SK-N-SH treated with all-trans-retinoic acid at 6 μM for 48 hours (cell line): ENCODE measurements around the gene STARD4.

Experiments
- ATAC-seq: fragments of 200-7000 bp; cut with Tn5 transposase; 3 replicates; pipeline ENCODE4 v1.9.1; 2020; ENCODE audit warnings: mild to moderate bottlenecking, moderate library complexity
- ARNTL ChIP-seq: fragments of 450-650 bp; formaldehyde crosslinking; IDR thresholded peaks from 2 replicates; pipeline ENCODE4 v1.5.0; 2020; ENCODE audit warnings: low read depth, mild to moderate bottlenecking, moderate library complexity, borderline replicate concordance
- BACH2 ChIP-seq: fragments of 250-450 bp; sonication (Bioruptor Pico); IDR thresholded peaks from 2 replicates; pipeline ENCODE4 v1.9.0; 2021; ENCODE audit warnings: mild to moderate bottlenecking, borderline replicate concordance
- CSDC2 ChIP-seq: fragments of 250-450 bp; sonication (Bioruptor Pico); IDR thresholded peaks from 2 replicates; pipeline ENCODE4 v1.5.0; 2020; ENCODE audit warnings: mild to moderate bottlenecking, moderate library complexity
- ESRRG ChIP-seq: fragments of 250-450 bp; sonication (Bioruptor Pico); IDR thresholded peaks from 2 replicates; pipeline ENCODE4 v1.6.1; 2021; ENCODE audit warnings: mild to moderate bottlenecking
- GLIS3 ChIP-seq: fragments of 250-450 bp; sonication (Bioruptor Pico); IDR thresholded peaks from 2 replicates; pipeline ENCODE4 v1.5.0; 2020; ENCODE audit warnings: mild to moderate bottlenecking, moderate library complexity
- ISL1 ChIP-seq: fragments of 250-450 bp; sonication (Bioruptor Pico); IDR thresholded peaks from 2 replicates; pipeline ENCODE4 v2.1.2; 2022; ENCODE audit warnings: mild to moderate bottlenecking, moderate library complexity
- OSR1 ChIP-seq: fragments of 250-450 bp; sonication (Bioruptor Pico); IDR thresholded peaks from 2 replicates; pipeline ENCODE4 v1.8.0; 2022; ENCODE audit warnings: moderate library complexity, mild to moderate bottlenecking, inconsistent platforms
- PPARA ChIP-seq: fragments of 250-450 bp; sonication (Bioruptor Pico); IDR thresholded peaks from 2 replicates; pipeline ENCODE4 v1.5.0; 2020; ENCODE audit warnings: mild to moderate bottlenecking, borderline replicate concordance
- RARB ChIP-seq: fragments of 250-450 bp; sonication (Bioruptor Pico); IDR thresholded peaks from 2 replicates; pipeline ENCODE4 v1.8.0; 2021; ENCODE audit warnings: mild to moderate bottlenecking, moderate library complexity
- SNAI2 ChIP-seq: fragments of 250-450 bp; sonication (Bioruptor Pico); IDR thresholded peaks from 2 replicates; pipeline ENCODE4 v1.5.0; 2020; ENCODE audit warnings: mild to moderate bottlenecking, moderate library complexity
- TCF4 ChIP-seq: fragments of 250-450 bp; sonication (Bioruptor Pico); IDR thresholded peaks from 2 replicates; pipeline ENCODE4 v1.8.0; 2021; ENCODE audit warnings: mild to moderate bottlenecking, moderate library complexity, borderline replicate concordance
- TOX ChIP-seq: fragments of 250-450 bp; sonication (Bioruptor Pico); IDR thresholded peaks from 2 replicates; pipeline ENCODE4 v1.8.0; 2021; ENCODE audit warnings: mild to moderate bottlenecking, moderate library complexity, borderline replicate concordance
- ZC3H10 ChIP-seq: fragments of 250-450 bp; sonication (Bioruptor Pico); IDR thresholded peaks from 2 replicates; pipeline ENCODE4 v1.5.1; 2021; ENCODE audit warnings: mild to moderate bottlenecking, moderate library complexity
- ZFP3 ChIP-seq: fragments of 250-450 bp; sonication (Bioruptor Pico); IDR thresholded peaks from 2 replicates; pipeline ENCODE4 v1.5.0; 2020; ENCODE audit warnings: mild to moderate bottlenecking, moderate library complexity
- ZFP30 ChIP-seq: fragments of 450-650 bp; formaldehyde crosslinking; IDR thresholded peaks from 2 replicates; pipeline ENCODE4 v1.5.0; 2022; ENCODE audit warnings: mild to moderate bottlenecking, moderate library complexity
- ZNF565 ChIP-seq: fragments of 450-650 bp; formaldehyde crosslinking; conservative IDR thresholded peaks from 2 replicates; pipeline ENCODE4 v1.5.0; 2020; ENCODE audit warnings: low read depth, mild to moderate bottlenecking, moderate library complexity
- ZNF70 ChIP-seq: fragments of 450-650 bp; formaldehyde crosslinking; IDR thresholded peaks from 2 replicates; pipeline ENCODE4 v1.5.0; 2020; ENCODE audit warnings: mild to moderate bottlenecking, moderate library complexity
- ZNF8 ChIP-seq: fragments of 450-650 bp; formaldehyde crosslinking; IDR thresholded peaks from 2 replicates; pipeline ENCODE4 v1.5.0; 2020; ENCODE audit warnings: mild to moderate bottlenecking, moderate library complexity
- TF ChIP-seq, protein P1 (sequence below): fragments of 250-450 bp; sonication (Bioruptor Pico); IDR thresholded peaks from 2 replicates; pipeline ENCODE4 v1.5.1; 2020; ENCODE audit warnings: low read depth, mild to moderate bottlenecking, moderate library complexity
- TF ChIP-seq, protein P2 (sequence below): fragments of 250-450 bp; sonication (Bioruptor Pico); IDR thresholded peaks from 2 replicates; pipeline ENCODE4 v1.8.0; 2021; ENCODE audit warnings: low read depth, mild to moderate bottlenecking, moderate library complexity, borderline replicate concordance
- TF ChIP-seq, protein P3 (sequence below): fragments of 250-450 bp; sonication (Bioruptor Pico); IDR thresholded peaks from 2 replicates; pipeline ENCODE4 v1.8.0; 2020; ENCODE audit warnings: mild to moderate bottlenecking, moderate library complexity, borderline replicate concordance
- TF ChIP-seq, protein P4 (sequence below): fragments of 250-450 bp; sonication (Bioruptor Pico); IDR thresholded peaks from 2 replicates; pipeline ENCODE4 v1.5.1; 2021; ENCODE audit warnings: mild to moderate bottlenecking, moderate library complexity

The STARD4 gene

DNA sequence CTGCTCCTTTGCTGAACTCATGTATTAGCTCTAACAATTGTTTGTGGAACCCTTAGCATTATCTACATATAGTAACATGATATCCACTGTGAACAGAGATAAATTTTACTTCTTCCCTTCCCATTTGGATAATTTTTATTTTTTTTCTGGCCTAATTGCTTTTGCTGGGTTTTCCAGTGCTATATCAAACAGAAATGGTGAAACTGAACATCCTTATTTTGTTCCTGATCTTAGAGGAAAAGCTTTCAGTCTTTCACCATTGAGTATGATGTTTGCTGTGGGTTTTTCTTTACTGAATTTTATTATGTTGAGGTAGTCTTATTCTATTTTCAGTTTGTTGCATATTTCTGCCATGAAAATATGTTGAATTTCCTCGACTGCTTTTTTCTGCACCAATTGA is 44.8 kb upstream of the STARD4 start:
- TF ChIP-seq ARNTL (CRISPR knock-in tag) (no peak), ZC3H10 (CRISPR knock-in tag) (no peak), PPARA (CRISPR knock-in tag) (no peak), ZFP3 (no peak), ZNF8 (CRISPR knock-in tag) (no peak), GLIS3 (CRISPR knock-in tag) (no peak), TCF4 (CRISPR knock-in tag) (no peak), OSR1 (no peak), CSDC2 (CRISPR knock-in tag) (no peak), SNAI2 (CRISPR knock-in tag) (no peak), ESRRG (CRISPR knock-in tag) (no peak), BACH2 (CRISPR knock-in tag) (no peak), ISL1 (CRISPR knock-in tag) (no peak), RARB (CRISPR knock-in tag) (no peak), TOX (no peak), ZNF70 (CRISPR knock-in tag) (no peak)
- TF ChIP-seq, protein P1, sequence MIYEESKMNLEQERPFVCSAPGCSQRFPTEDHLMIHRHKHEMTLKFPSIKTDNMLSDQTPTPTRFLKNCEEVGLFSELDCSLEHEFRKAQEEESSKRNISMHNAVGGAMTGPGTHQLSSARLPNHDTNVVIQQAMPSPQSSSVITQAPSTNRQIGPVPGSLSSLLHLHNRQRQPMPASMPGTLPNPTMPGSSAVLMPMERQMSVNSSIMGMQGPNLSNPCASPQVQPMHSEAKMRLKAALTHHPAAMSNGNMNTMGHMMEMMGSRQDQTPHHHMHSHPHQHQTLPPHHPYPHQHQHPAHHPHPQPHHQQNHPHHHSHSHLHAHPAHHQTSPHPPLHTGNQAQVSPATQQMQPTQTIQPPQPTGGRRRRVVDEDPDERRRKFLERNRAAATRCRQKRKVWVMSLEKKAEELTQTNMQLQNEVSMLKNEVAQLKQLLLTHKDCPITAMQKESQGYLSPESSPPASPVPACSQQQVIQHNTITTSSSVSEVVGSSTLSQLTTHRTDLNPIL (CRISPR knock-in tag), result no peak
- TF ChIP-seq, protein P2, sequence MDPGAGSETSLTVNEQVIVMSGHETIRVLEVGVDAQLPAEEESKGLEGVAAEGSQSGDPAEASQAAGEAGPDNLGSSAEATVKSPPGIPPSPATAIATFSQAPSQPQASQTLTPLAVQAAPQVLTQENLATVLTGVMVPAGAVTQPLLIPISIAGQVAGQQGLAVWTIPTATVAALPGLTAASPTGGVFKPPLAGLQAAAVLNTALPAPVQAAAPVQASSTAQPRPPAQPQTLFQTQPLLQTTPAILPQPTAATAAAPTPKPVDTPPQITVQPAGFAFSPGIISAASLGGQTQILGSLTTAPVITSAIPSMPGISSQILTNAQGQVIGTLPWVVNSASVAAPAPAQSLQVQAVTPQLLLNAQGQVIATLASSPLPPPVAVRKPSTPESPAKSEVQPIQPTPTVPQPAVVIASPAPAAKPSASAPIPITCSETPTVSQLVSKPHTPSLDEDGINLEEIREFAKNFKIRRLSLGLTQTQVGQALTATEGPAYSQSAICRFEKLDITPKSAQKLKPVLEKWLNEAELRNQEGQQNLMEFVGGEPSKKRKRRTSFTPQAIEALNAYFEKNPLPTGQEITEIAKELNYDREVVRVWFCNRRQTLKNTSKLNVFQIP (CRISPR knock-in tag), result no peak
- TF ChIP-seq, protein P3, sequence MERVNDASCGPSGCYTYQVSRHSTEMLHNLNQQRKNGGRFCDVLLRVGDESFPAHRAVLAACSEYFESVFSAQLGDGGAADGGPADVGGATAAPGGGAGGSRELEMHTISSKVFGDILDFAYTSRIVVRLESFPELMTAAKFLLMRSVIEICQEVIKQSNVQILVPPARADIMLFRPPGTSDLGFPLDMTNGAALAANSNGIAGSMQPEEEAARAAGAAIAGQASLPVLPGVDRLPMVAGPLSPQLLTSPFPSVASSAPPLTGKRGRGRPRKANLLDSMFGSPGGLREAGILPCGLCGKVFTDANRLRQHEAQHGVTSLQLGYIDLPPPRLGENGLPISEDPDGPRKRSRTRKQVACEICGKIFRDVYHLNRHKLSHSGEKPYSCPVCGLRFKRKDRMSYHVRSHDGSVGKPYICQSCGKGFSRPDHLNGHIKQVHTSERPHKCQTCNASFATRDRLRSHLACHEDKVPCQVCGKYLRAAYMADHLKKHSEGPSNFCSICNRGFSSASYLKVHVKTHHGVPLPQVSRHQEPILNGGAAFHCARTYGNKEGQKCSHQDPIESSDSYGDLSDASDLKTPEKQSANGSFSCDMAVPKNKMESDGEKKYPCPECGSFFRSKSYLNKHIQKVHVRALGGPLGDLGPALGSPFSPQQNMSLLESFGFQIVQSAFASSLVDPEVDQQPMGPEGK, result no peak
- TF ChIP-seq, protein P4, sequence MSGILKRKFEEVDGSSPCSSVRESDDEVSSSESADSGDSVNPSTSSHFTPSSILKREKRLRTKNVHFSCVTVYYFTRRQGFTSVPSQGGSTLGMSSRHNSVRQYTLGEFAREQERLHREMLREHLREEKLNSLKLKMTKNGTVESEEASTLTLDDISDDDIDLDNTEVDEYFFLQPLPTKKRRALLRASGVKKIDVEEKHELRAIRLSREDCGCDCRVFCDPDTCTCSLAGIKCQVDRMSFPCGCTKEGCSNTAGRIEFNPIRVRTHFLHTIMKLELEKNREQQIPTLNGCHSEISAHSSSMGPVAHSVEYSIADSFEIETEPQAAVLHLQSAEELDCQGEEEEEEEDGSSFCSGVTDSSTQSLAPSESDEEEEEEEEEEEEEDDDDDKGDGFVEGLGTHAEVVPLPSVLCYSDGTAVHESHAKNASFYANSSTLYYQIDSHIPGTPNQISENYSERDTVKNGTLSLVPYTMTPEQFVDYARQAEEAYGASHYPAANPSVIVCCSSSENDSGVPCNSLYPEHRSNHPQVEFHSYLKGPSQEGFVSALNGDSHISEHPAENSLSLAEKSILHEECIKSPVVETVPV (CRISPR knock-in tag), result no peak
- no peak for ATAC-seq

DNA sequence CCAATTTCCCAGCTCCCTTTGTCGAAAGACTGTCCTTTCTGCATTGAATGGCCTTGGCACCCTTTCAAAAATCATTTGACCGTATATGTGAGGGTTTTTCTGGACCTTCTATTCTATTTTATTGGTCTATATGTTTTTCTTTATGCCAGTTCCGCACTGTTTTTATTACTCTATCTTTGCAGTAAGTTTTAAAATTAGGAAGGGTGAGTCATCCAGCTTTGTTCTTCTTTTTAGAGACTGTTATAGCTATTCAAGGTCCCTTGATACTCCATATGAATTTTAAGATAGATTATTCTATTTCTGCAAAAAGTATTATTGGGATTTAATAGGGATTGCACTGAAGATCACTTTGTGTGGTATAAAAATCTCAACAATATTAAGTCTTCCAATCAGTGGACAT is 44.2 kb upstream of the STARD4 start:
- no peak for ATAC-seq
- no peak for TF ChIP-seq TCF4 (CRISPR knock-in tag)
- TF ChIP-seq ZNF565 (CRISPR knock-in tag), result no peak
- TF ChIP-seq, protein P2 (CRISPR knock-in tag), result no peak
- no peak for TF ChIP-seq ZNF70 (CRISPR knock-in tag)
- TF ChIP-seq, all 23 proteins: peak for 0

DNA sequence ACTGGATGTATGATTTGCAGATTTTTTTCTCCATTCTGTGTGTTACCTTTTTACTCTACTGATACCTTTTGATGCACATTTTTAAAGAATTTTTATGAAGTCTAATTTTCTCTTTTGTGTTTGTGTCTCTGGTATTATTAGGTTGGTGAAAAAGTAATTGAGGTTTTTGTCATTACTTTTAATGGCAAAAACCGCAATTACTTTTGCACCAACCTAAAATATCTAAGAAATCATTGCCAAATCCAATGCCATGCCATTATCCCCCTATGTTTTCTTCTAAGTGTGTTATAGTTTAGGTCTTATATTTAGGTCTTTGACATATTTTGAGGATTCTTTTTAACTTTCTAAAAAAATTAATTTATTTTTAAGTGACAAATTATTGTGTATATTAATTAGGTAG is 43.4 kb upstream of the STARD4 start:
- TF ChIP-seq ARNTL (CRISPR knock-in tag) (no peak), ZFP30 (CRISPR knock-in tag) (no peak), OSR1 (no peak), ISL1 (CRISPR knock-in tag) (no peak), GLIS3 (CRISPR knock-in tag) (no peak), TOX (no peak), SNAI2 (CRISPR knock-in tag) (no peak)
- ATAC-seq, result no peak

DNA sequence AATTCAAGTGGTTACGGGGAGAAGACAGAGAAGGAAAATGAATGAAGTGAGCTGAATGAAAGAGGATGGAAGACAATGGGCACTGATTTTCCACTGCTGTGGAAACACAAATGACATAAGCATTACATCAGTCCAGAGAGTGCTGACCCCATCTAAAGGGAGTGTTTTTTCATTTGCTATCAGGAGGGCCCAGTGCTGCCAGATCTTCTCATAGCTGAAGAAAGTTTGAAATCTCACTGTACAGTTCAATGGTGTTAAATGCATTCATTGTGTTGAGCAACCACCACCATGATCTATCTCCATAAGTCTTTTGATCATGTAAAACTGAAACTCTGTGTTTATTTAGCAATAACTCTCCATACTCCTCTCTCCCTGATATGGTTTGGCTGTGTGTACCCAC is 41.5 kb upstream of the STARD4 start:
- no peak for ATAC-seq
- no peak for TF ChIP-seq ARNTL (CRISPR knock-in tag)
- no peak for TF ChIP-seq RARB (CRISPR knock-in tag)
- TF ChIP-seq GLIS3 (CRISPR knock-in tag), result no peak
- TF ChIP-seq, protein P2 (CRISPR knock-in tag), result no peak
- TF ChIP-seq PPARA (CRISPR knock-in tag), result no peak
- no peak for TF ChIP-seq ZNF565 (CRISPR knock-in tag)
- TF ChIP-seq, all 23 proteins: peak for 0
